IMR-90 (cell line): ENCODE results near the gene PDCD1LG2. TPM values are rescaled to one million over a fixed set of nuclear protein-coding genes. Genes with fewer than 3 reads are reported as not detected.
"Not testable (repeated sequence)": the region's sequence is repeated elsewhere in the genome, so short reads cannot be mapped to it uniquely, and the experiment has no call there.

Source experiments
- ATAC-seq: fragments of 200-7000 bp; cut with Tn5 transposase; 2 replicates; pipeline ENCODE4 v1.9.1; 2020; ENCODE audit warnings: low read depth, mild to moderate bottlenecking, moderate library complexity
- BruUV-seq: library from RNA; stranded (reverse); fragments of 400-500 nt; replicated peaks from 2 replicates; lab custom pipeline; 2021; lab: Mats Ljungman, UMichigan
- CTCF ChIA-PET: fragments of 300-600 bp; formaldehyde crosslinking; extraction: SDS; loops from one replicate; lab custom pipeline; 2021; ENCODE audit warnings: antibody characterized with exemption; lab: Yijun Ruan, JAX
- POLR2A ChIA-PET: fragments of 300-600 bp; sonication (Branson Sonifier 250); formaldehyde crosslinking; loops from one replicate; lab custom pipeline; 2022; ENCODE audit warnings: antibody characterized with exemption; ENCODE audit not compliant: unreplicated experiment; lab: Charles Lee
- DNase-seq: peaks from one replicate; pipeline ENCODE4 v3.0.0; 2013
- H2AFZ ChIP-seq: replicated peaks from 2 replicates; pipeline ENCODE3; 2013; ENCODE audit warnings: low read length, mild to moderate bottlenecking; ENCODE audit not compliant: poor library complexity
- H2AK5ac ChIP-seq: 2 replicates; pipeline ENCODE4 v1.6.1; 2013; ENCODE audit warnings: low read depth, low read length, inconsistent platforms
- H2AK9ac ChIP-seq: replicated peaks from 2 replicates; pipeline ENCODE3; 2013; ENCODE audit warnings: mild to moderate bottlenecking, low read depth, low read length, moderate library complexity; ENCODE audit not compliant: poor library complexity
- H2BK120ac ChIP-seq: 2 replicates; pipeline ENCODE4 v1.6.1; 2013; ENCODE audit warnings: low read depth, low read length, inconsistent platforms
- H2BK15ac ChIP-seq: 3 replicates; pipeline ENCODE4 v1.6.1; 2013; ENCODE audit warnings: low read depth, low read length, inconsistent platforms
- H2BK20ac ChIP-seq: 2 replicates; pipeline ENCODE4 v1.6.1; 2013; ENCODE audit warnings: low read depth, mild to moderate bottlenecking, inconsistent platforms, low read length, moderate library complexity
- H2BK5ac ChIP-seq: 2 replicates; pipeline ENCODE4 v1.6.1; 2013; ENCODE audit warnings: mild to moderate bottlenecking, low read depth, low read length, inconsistent platforms; ENCODE audit not compliant: poor library complexity, severe bottlenecking
- H3K14ac ChIP-seq: replicated peaks from 2 replicates; pipeline ENCODE4 v1.6.1; 2013; ENCODE audit warnings: low read depth, low read length, inconsistent platforms
- H3K18ac ChIP-seq: 2 replicates; pipeline ENCODE4 v1.6.1; 2013; ENCODE audit warnings: low read depth, low read length, control low read depth
- H3K23ac ChIP-seq: 2 replicates; pipeline ENCODE4 v1.6.1; 2013; ENCODE audit warnings: low read depth, low read length, inconsistent platforms
- H3K27ac ChIP-seq: 2 replicates; pipeline ENCODE4 v1.5.1; 2013; ENCODE audit warnings: mild to moderate bottlenecking, control low read depth, low read length; ENCODE audit not compliant: insufficient read depth
- H3K27me3 ChIP-seq: 2 replicates; pipeline ENCODE4 v1.6.1; 2013; ENCODE audit warnings: low read length; ENCODE audit not compliant: control insufficient read depth, insufficient read depth
- H3K36me3 ChIP-seq: 2 replicates; pipeline ENCODE4 v1.6.1; 2013; ENCODE audit warnings: low read length, mixed read lengths; ENCODE audit not compliant: control insufficient read depth, insufficient read depth
- H3K4ac ChIP-seq: 2 replicates; pipeline ENCODE4 v1.6.1; 2013; ENCODE audit warnings: low read depth, low read length, inconsistent platforms
- H3K4me1 ChIP-seq: 2 replicates; pipeline ENCODE4 v1.6.1; 2013; ENCODE audit warnings: low read length, mixed read lengths; ENCODE audit not compliant: control insufficient read depth, insufficient read depth
- H3K4me2 ChIP-seq: 2 replicates; pipeline ENCODE4 v1.6.1; 2013; ENCODE audit warnings: low read depth, mild to moderate bottlenecking, control low read depth, low read length, moderate library complexity
- H3K4me3 ChIP-seq: 2 replicates; pipeline ENCODE4 v1.5.1; 2013; ENCODE audit warnings: low read depth, mild to moderate bottlenecking, control low read depth, low read length, moderate library complexity; ENCODE audit not compliant: insufficient read depth
- H3K56ac ChIP-seq: 2 replicates; pipeline ENCODE4 v1.6.1; 2013; ENCODE audit warnings: low read length, inconsistent platforms; ENCODE audit not compliant: insufficient read depth; ENCODE audit errors: extremely low read depth
- H3K79me1 ChIP-seq, 2 experiments: 2 replicates each; pipeline ENCODE4 v1.6.1; 2013; ENCODE audit warnings: low read length in 2 of 2, inconsistent platforms in 1 of 2, low read depth in 1 of 2
- H3K9ac ChIP-seq: 2 replicates; pipeline ENCODE4 v1.6.1; 2013; ENCODE audit warnings: low read depth, low read length, control low read depth
- H3K9me1 ChIP-seq: 2 replicates; pipeline ENCODE4 v1.6.1; 2013; ENCODE audit warnings: low read length, inconsistent platforms; ENCODE audit not compliant: insufficient read depth
- H3K9me3 ChIP-seq: 2 replicates; pipeline ENCODE4 v1.6.1; 2013; ENCODE audit warnings: low read length; ENCODE audit not compliant: control insufficient read depth, insufficient read depth
- H4K20me1 ChIP-seq: 2 replicates; pipeline ENCODE4 v1.6.1; 2013; ENCODE audit warnings: low read length, inconsistent platforms; ENCODE audit not compliant: insufficient read depth
- H4K5ac ChIP-seq: 2 replicates; pipeline ENCODE4 v1.6.1; 2013; ENCODE audit warnings: mild to moderate bottlenecking, low read depth, low read length, control low read depth
- H4K8ac ChIP-seq, 2 experiments: 2 replicates each; pipeline ENCODE4 v1.6.1; 2013; ENCODE audit warnings: low read depth in 2 of 2, low read length in 2 of 2, control low read depth in 1 of 2, inconsistent platforms in 1 of 2
- H4K91ac ChIP-seq: 2 replicates; pipeline ENCODE4 v1.6.1; 2013; ENCODE audit warnings: low read depth, low read length, inconsistent platforms; ENCODE audit not compliant: insufficient read depth
- WGBS, 2 experiments: methylation state at CpG; one replicate each; pipeline versions ENCODE4 v1.1.5 to v1.1.7; 2013; ENCODE audit warnings: missing lambda C conversion rate in 2 of 2; ENCODE audit not compliant: insufficient read length in 1 of 2; ENCODE audit errors: extremely low coverage in 2 of 2; 5-methylcytosine and 5-hydroxymethylcytosine counted together
- dilution Hi-C: fragments of 300-500 bp; cut with HindIII; formaldehyde crosslinking; loops from one replicate; pipeline ENCODE4 v1.14.3; 2018; ENCODE audit warnings: low sequenced_read_pairs; ENCODE audit not compliant: unreplicated experiment
- in situ Hi-C: fragments of 300-500 bp; cut with MboI; formaldehyde crosslinking; loops from 3 replicates; pipeline ENCODE4 v1.14.3; 2019; ENCODE audit warnings: low sequenced_read_pairs, inconsistent platforms, mixed read lengths
- intact Hi-C: fragments of 100-400 bp; cut with micrococcal nuclease; formaldehyde crosslinking; loops from 2 replicates; pipeline ENCODE4 v1.10.0; 2022
- polyA plus RNA-seq, 3 experiments: library from polyadenylated mRNA; depleted of rRNA; stranded (reverse); fragments of >200 nt; gene quantifications; 2 replicates each; pipeline ENCODE4 v1.2.3, GENCODE V29; 2012; ENCODE audit warnings: low replicate concordance in 1 of 3
- total RNA-seq: library from RNA; depleted of rRNA; stranded (reverse); fragments of >200 nt; gene quantifications from 2 replicates; pipeline ENCODE4 v1.2.3, GENCODE V29; 2012

PDCD1LG2 gene
- total and polyA plus RNA-seq, 2 of the 4 experiments (the other 2 are of a cell fraction), result 17.5 to 33.3 TPM

- H3K9me1 ChIP-seq, H3K23ac ChIP-seq, CTCF ChIA-PET, H2BK5ac ChIP-seq, ATAC-seq, intact Hi-C loops, H3K9ac ChIP-seq, H2BK120ac ChIP-seq, DNase-seq, H3K14ac ChIP-seq, dilution Hi-C loops, H2BK15ac ChIP-seq, H4K8ac ChIP-seq, H3K4me3 ChIP-seq, H3K36me3 ChIP-seq, H3K4me1 ChIP-seq, H2AK9ac ChIP-seq, H2BK20ac ChIP-seq, H3K4ac ChIP-seq, H3K4me2 ChIP-seq, POLR2A ChIA-PET, H3K27me3 ChIP-seq, H3K79me1 ChIP-seq, H3K56ac ChIP-seq, H4K91ac ChIP-seq, BruUV-seq, H4K20me1 ChIP-seq, H2AFZ ChIP-seq, H4K5ac ChIP-seq, H3K18ac ChIP-seq, H3K27ac ChIP-seq, H3K9me3 ChIP-seq: not testable (repeated sequence)
- peak overlapping the region; percentile 61; the same call in 1 of the 2 replicates for H2AK5ac ChIP-seq
- WGBS, 2 experiments, result no CpG with 5 or more reads among the region's 2 CpGs
- in situ Hi-C loops, result loop anchor here (10.0 to 25.0 kb wide), 2 partner anchors 597 to 1194 kb away; partner anchors contain the start of gene JAK2
Observed at GRCh38 chr9:5581706-5582105, 71.4 kb downstream of the PDCD1LG2 start.
